Kidney (tissue), 14 donors: ENCODE measurements around the gene IFRD2. TPM values are rescaled to one million over a fixed set of nuclear protein-coding genes. Genes with fewer than 3 reads are reported as not detected.
"Not testable (repeated sequence)": the region's sequence is repeated elsewhere in the genome, so short reads cannot be mapped to it uniquely, and the experiment has no call there.

Source experiments
- DNase-seq, 5 donors: peaks; one replicate each; pipeline ENCODE4 v3.0.0-alpha.2; 2013 to 2020
- FAIRE-seq: peaks from 2 replicates; lab custom pipeline; 2012; peaks lifted over from hg19 to GRCh38; lab: Jason Lieb, UNC
- H3K27ac ChIP-seq, 2 donors: one replicate each; pipeline ENCODE4 v1.7.0; 2013; ENCODE audit warnings: low read depth in 2 of 2, low read length in 2 of 2, inconsistent platforms in 1 of 2
- H3K27me3 ChIP-seq: one replicate; pipeline ENCODE4 v1.7.1; 2013; ENCODE audit warnings: low read length, inconsistent platforms; ENCODE audit not compliant: control insufficient read depth, insufficient read depth
- H3K36me3 ChIP-seq, 3 donors: one replicate each; pipeline versions ENCODE4 v1.7.0 to v1.7.1; 2013; ENCODE audit warnings: low read length in 3 of 3, control low read depth in 1 of 3, inconsistent platforms in 1 of 3; ENCODE audit not compliant: insufficient read depth in 3 of 3, control insufficient read depth in 2 of 3
- H3K4me1 ChIP-seq, 3 donors: one replicate each; pipeline versions ENCODE4 v1.7.0 to v1.7.1; 2013; ENCODE audit warnings: low read length in 3 of 3, inconsistent platforms in 1 of 3, low read depth in 1 of 3; ENCODE audit not compliant: control insufficient read depth in 2 of 3, insufficient read depth in 2 of 3
- H3K4me3 ChIP-seq, 3 donors: one replicate each; pipeline versions ENCODE4 v1.7.0 to v1.8.1; 2013; ENCODE audit warnings: low read length in 3 of 3, control low read depth in 1 of 3, inconsistent platforms in 1 of 3
- H3K9ac ChIP-seq, 3 donors: one replicate each; pipeline versions ENCODE4 v1.7.0 to v1.7.1; 2013; ENCODE audit warnings: low read length in 3 of 3, control low read depth in 1 of 3, inconsistent platforms in 1 of 3
- H3K9me3 ChIP-seq, 3 donors: one replicate each; pipeline versions ENCODE4 v1.7.0 to v1.7.1; 2013; ENCODE audit warnings: low read length in 3 of 3, control low read depth in 1 of 3, inconsistent platforms in 1 of 3; ENCODE audit not compliant: control insufficient read depth in 2 of 3, insufficient read depth in 1 of 3
- intact Hi-C: fragments of 100-400 bp; cut with DNase I; formaldehyde crosslinking; loops from one replicate; pipeline ENCODE4 v1.11.1; 2022
- polyA plus RNA-seq: library from polyadenylated mRNA; stranded (reverse); fragments of 350-450 nt; fragmentation: Illumina TruSeq; extraction: RNeasy Lipid Tissue Mini Kit (QIAGEN cat#74804); gene quantifications from one replicate; pipeline ENCODE4 v1.2.3, GENCODE V29; 2014; ENCODE audit warnings: low read depth, low replicate concordance; ENCODE audit not compliant: insufficient read depth
- total RNA-seq: library from RNA; stranded (reverse); fragmentation: NEBNext Ultra II Directional; extraction: Animal tissue kit (Norgen Biotek cat#: 25700); gene quantifications from one replicate; pipeline ENCODE4 v1.2.1, GENCODE V29; 2021
- TF ChIP-seq, protein P1 (sequence below): IDR thresholded peaks from 3 replicates; pipeline ENCODE4 v1.5.1; 2012; ENCODE audit warnings: mild to moderate bottlenecking, moderate library complexity, borderline replicate concordance; ENCODE audit not compliant: insufficient read depth; ENCODE audit errors: extremely low read depth
- donor health status: control.
- donor health status: control.
- donor health status: control.
- donor health status: control.
- donor health status: control.
- donor health status: DM: yes; HTN: yes; CAD: no.
- donor health status: Normal renal cell carcinoma (clear cell type).

The IFRD2 gene
- total and polyA plus RNA-seq, 2 donors from 2014 or later = 54.1 to 78.1 TPM

DNA sequence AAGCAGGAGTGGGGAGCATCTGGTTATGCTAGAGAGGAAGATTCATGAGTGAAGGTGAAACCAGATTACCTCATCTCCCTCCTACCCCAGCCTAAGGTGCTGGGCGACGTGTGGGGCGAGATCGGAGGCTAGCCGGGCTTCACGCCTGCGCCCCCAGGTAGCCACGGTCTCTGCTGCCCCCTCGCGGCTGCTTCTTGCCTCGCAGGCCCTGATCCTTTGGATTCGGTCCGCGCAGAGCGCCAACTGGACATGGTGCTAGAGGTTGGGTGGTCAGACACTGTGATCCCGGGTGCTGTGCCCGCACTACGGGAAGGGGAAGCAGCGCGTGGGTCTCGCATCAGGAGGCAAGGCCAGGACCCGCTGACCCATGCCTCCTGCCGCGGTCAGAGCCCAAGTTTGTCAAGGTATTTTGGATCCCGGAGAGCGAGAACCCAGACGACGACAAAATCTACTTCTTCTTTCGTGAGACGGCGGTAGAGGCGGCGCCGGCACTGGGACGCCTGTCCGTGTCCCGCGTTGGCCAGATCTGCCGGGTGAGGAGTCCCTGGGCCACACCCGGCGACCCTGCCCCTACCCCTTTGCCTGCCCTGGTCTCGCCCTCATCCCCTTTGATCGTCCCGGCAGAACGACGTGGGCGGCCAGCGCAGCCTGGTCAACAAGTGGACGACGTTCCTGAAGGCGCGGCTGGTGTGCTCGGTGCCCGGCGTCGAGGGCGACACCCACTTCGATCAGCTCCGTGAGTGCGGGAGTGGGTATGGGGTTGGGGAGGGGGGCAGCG lies 19.1 kb downstream of the IFRD2 start:
- Histone ChIP-seq H3K4me1 (peaks cover 0 to 35% (median 17%) of the 10 kb centered on the region in 3 donors), H3K9ac (peak overlapping the region in 1 of 3 donors; percentile 61), H3K36me3 (no peaks in the 10 kb centered on the region), H3K27me3 (peaks cover 8% of the 10 kb centered on the region), H3K27ac (no peak overlapping the region), H3K4me3 (peak overlapping the region in 1 of 3 donors; percentile 35), H3K9me3 (no peaks in the 10 kb centered on the region)
- TF ChIP-seq, protein P1, sequence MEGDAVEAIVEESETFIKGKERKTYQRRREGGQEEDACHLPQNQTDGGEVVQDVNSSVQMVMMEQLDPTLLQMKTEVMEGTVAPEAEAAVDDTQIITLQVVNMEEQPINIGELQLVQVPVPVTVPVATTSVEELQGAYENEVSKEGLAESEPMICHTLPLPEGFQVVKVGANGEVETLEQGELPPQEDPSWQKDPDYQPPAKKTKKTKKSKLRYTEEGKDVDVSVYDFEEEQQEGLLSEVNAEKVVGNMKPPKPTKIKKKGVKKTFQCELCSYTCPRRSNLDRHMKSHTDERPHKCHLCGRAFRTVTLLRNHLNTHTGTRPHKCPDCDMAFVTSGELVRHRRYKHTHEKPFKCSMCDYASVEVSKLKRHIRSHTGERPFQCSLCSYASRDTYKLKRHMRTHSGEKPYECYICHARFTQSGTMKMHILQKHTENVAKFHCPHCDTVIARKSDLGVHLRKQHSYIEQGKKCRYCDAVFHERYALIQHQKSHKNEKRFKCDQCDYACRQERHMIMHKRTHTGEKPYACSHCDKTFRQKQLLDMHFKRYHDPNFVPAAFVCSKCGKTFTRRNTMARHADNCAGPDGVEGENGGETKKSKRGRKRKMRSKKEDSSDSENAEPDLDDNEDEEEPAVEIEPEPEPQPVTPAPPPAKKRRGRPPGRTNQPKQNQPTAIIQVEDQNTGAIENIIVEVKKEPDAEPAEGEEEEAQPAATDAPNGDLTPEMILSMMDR = peak; percentile 99
- peak; percentile 91 to 94 (median 94) for DNase-seq
- no peak for FAIRE-seq
- intact Hi-C loops = loop anchor here (5.0 kb wide), 1 partner anchor 46 kb away; no protein-coding TSS in a partner anchor

DNA sequence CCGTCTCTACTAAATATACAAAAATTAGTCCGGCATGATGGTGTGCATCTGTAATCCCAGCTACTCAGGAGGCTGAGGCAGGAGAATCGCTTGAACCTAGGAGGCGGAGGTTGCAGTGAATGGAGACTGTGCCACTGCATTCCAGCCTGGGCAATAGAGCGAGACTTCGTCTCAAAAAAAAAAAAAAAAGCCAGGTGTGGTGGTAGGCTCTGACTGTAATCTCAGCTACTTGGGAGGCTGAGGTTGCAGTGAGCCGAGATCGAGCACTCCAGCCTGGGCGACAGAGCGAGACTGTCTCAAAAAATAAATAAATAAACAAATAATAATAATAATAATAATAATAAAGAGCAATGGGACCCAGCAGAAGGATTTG lies 19.7 kb downstream of the IFRD2 start:
- not testable (repeated sequence) for H3K9me3 ChIP-seq, H3K27ac ChIP-seq, H3K9ac ChIP-seq, H3K4me3 ChIP-seq, FAIRE-seq, H3K36me3 ChIP-seq, H3K27me3 ChIP-seq
- intact Hi-C loops = loop anchor here (5.0 kb wide), 1 partner anchor 45 kb away; no protein-coding TSS in a partner anchor
- H3K4me1 ChIP-seq = peaks cover 0 to 39% (median 22%) of the 10 kb centered on the region in 3 donors
- DNase-seq = peak in 2 of 5 donors; percentile 56 to 65

DNA sequence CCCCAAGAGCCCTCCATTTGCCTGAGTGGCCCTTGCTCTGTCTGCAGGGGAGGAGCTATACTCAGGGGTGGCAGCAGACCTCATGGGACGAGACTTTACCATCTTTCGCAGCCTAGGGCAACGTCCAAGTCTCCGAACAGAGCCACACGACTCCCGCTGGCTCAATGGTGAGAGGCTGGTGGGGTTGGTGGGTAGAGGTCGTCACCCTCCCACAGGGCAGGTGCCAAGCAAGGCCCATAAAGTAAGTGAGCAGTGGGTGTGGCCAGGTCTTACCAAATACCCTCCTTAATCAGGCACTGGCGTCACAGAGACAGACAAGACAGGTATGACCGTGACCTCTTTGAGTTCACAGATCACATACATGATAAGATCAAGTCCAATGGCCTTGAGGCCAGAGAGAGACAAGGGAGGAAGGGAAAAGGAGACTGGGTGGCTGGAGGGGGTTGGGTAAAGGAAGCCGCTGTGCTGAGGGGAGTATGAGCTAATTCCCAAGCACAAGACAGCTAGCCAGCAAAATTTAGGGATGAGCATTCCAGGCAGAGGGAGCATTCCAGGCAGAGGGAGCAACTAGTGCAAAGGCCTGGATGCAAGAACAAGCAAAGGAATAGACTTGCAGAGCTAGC lies 20.8 kb downstream of the IFRD2 start:
- H3K27me3 ChIP-seq = peaks cover 8% of the 10 kb centered on the region
- H3K27ac ChIP-seq = peak overlapping the region; percentile 91 to 94
- intact Hi-C loops = loop anchor here (5.0 kb wide), 1 partner anchor 44 kb away; no protein-coding TSS in a partner anchor
- peak overlapping the region in 1 of 3 donors; percentile 84 for H3K4me3 ChIP-seq
- H3K9me3 ChIP-seq = no peaks in the 10 kb centered on the region
- TF ChIP-seq, protein P1 = no peak
- no peaks in the 10 kb centered on the region for H3K36me3 ChIP-seq
- H3K4me1 ChIP-seq = peaks cover 0 to 44% (median 28%) of the 10 kb centered on the region in 3 donors
- no peak for DNase-seq
- no peak for FAIRE-seq
- peak overlapping the region in 1 of 3 donors; percentile 95 for H3K9ac ChIP-seq
